ENCODE measurements around the gene SLC39A3. TPM values are rescaled to one million over a fixed set of nuclear protein-coding genes. Genes with fewer than 3 reads are reported as not detected.

The SLC39A3 gene
- total RNA-seq, 1 experiment from 2014 or later, result 33.2 TPM

DNA sequence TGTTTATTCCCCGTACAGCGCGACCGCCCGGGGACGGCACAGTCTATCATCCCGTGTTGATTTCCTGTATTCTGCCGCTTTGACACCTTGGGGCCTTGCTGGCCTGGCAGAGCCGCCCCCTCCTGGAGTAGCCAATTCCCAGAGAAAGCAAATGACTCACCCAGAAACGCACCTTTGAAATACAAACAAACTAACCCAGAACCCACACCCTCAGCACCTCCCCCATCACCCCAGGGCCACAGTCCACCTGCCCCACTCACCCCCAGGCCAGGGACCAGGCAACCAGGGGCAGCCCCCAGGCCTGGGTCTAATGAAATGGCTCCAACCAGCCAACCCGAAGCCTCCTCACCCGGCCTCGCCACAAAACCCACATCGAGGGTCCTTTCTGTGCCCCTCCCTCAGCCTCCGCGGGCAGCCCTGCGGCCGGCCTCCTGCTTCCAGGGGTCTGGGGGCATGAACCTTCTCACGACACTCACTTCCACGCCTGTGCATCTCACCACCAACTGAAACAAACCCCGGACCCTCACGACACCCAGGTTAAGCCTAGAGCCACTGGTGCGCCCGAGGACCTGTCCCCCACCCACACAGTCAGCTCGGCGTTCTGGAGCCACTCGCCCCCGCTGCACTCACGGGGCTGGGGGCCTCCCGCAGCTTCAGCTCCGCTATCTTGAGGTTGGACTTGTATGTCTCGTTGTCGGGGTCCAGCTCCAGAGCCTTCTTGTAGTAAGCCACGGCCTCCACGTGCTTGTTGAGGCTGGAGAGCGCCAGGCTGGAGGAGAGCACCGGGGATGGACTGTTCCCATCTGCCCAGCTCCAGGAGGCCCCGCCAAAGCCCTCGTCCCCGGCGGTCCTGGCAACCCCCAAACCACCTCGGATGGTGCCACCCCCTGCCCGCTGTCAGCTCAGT, 22.3 kb upstream of the SLC39A3 start:
- Mint-ChIP-seq H3K4me3 (ENCODE audit: unreplicated experiment) (no peak overlapping the region), H3K36me3 (ENCODE audit: insufficient read depth, unreplicated experiment) (peaks cover 87% of the 10 kb centered on the region), H3K27ac (ENCODE audit: unreplicated experiment) (no peak overlapping the region), H3K9me3 (ENCODE audit: unreplicated experiment) (no peaks in the 10 kb centered on the region), H3K27me3 (ENCODE audit: insufficient read depth, unreplicated experiment) (no peaks in the 10 kb centered on the region), H3K4me1 (ENCODE audit: low read depth, unreplicated experiment) (no peaks in the 10 kb centered on the region)
- no peak for DNase-seq
- no peaks in the 10 kb centered on the region for H3K36me3 ChIP-seq (ENCODE audit: control insufficient read depth, insufficient read depth, low read length)
- no peaks in the 10 kb centered on the region for H3K9me3 ChIP-seq
- intact Hi-C loops (cut with micrococcal nuclease; ENCODE audit: unreplicated experiment), result no loop called here
- no peaks in the 10 kb centered on the region for H3K4me1 ChIP-seq
- H3K27me3 ChIP-seq (replicated peaks; ENCODE audit: control insufficient read depth, insufficient read depth, low read length), result no peaks in the 10 kb centered on the region
- H3K4me3 ChIP-seq (ENCODE audit: low read depth, low read length), result no peak overlapping the region
- no TSS peak for BruUV-seq (replicated peaks)
- ChIA-PET POLR2A (no interaction called here), CTCF (no interaction called here)
- TF ChIP-seq, protein P1, sequence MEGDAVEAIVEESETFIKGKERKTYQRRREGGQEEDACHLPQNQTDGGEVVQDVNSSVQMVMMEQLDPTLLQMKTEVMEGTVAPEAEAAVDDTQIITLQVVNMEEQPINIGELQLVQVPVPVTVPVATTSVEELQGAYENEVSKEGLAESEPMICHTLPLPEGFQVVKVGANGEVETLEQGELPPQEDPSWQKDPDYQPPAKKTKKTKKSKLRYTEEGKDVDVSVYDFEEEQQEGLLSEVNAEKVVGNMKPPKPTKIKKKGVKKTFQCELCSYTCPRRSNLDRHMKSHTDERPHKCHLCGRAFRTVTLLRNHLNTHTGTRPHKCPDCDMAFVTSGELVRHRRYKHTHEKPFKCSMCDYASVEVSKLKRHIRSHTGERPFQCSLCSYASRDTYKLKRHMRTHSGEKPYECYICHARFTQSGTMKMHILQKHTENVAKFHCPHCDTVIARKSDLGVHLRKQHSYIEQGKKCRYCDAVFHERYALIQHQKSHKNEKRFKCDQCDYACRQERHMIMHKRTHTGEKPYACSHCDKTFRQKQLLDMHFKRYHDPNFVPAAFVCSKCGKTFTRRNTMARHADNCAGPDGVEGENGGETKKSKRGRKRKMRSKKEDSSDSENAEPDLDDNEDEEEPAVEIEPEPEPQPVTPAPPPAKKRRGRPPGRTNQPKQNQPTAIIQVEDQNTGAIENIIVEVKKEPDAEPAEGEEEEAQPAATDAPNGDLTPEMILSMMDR (IDR thresholded peaks at IDR 0.05; ENCODE audit: insufficient read depth in 1 of 2, low read depth in 1 of 2, low read length in 1 of 2, severe bottlenecking in 1 of 2, unreplicated experiment in 1 of 2), result no peak

DNA sequence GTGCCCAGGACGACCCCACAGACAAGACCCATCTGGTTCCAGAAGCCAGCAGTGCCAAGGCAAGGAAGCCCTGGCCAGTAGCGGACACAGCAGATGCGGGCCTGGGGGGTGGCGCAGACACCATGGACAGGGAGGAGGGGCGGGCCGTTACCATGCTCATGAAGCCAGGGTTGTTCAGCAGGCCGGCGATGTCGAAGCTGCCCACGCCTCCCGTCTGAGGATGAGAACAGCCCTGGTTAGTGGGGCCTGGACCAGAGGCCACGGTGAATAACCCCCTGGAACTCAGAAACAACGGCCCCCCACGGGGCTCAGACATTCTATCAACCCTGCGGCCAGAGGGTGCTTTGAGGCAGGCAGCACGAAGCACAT, 21.5 kb upstream of the SLC39A3 start:
- intact Hi-C loops (cut with micrococcal nuclease; ENCODE audit: unreplicated experiment), result no loop called here
- BruUV-seq (replicated peaks), result no TSS peak
- H3K36me3 Mint-ChIP-seq (ENCODE audit: insufficient read depth, unreplicated experiment), result peaks cover 80% of the 10 kb centered on the region

DNA sequence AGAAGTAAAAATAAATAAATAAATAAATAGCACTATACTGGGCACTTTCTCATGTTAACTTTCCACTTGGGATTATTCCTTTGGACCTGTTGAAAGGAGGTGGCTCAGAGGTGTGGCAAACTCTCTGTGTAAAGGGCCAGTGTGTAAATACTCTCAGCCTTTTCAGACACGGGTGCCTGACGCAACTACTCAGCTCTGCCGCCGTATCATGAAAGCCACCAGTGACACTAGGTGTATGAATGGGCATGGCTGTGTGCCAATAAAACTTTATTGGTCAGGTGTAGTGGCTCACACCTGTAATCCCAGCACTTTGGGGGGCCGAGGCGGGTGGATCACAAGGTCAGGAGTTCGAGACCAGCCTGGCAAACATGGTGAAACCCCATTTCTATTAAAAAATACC, 20.1 kb upstream of the SLC39A3 start:
- Mint-ChIP-seq H3K27ac (ENCODE audit: unreplicated experiment) (no peak overlapping the region), H3K36me3 (ENCODE audit: insufficient read depth, unreplicated experiment) (peaks cover 80% of the 10 kb centered on the region), H3K9me3 (ENCODE audit: unreplicated experiment) (no peaks in the 10 kb centered on the region), H3K4me3 (ENCODE audit: unreplicated experiment) (no peak overlapping the region), H3K4me1 (ENCODE audit: low read depth, unreplicated experiment) (no peaks in the 10 kb centered on the region), H3K27me3 (ENCODE audit: insufficient read depth, unreplicated experiment) (no peaks in the 10 kb centered on the region)
- H3K4me3 ChIP-seq (ENCODE audit: low read depth, low read length), result no peak overlapping the region
- no peak for DNase-seq
- no peaks in the 10 kb centered on the region; the same call in 1 of the 2 replicates for H3K36me3 ChIP-seq (ENCODE audit: control insufficient read depth, insufficient read depth, low read length)
- BruUV-seq (replicated peaks), result no TSS peak
- no peaks in the 10 kb centered on the region for H3K4me1 ChIP-seq
- TF ChIP-seq, protein P1 (IDR thresholded peaks at IDR 0.05; ENCODE audit: insufficient read depth in 1 of 2, low read depth in 1 of 2, low read length in 1 of 2, severe bottlenecking in 1 of 2, unreplicated experiment in 1 of 2), result no peak
- H3K9me3 ChIP-seq, result no peaks in the 10 kb centered on the region
- intact Hi-C loops (cut with micrococcal nuclease; ENCODE audit: unreplicated experiment), result no loop called here
- CTCF ChIA-PET, result no interaction called here
- no peaks in the 10 kb centered on the region for H3K27me3 ChIP-seq (replicated peaks; ENCODE audit: control insufficient read depth, insufficient read depth, low read length)
- POLR2A ChIA-PET, result no interaction called here

More for the DNA sequence above, 21.5 kb upstream of the SLC39A3 start:
- Mint-ChIP-seq H3K27me3 (ENCODE audit: insufficient read depth, unreplicated experiment) (no peaks in the 10 kb centered on the region), H3K4me3 (ENCODE audit: unreplicated experiment) (no peak overlapping the region), H3K27ac (ENCODE audit: unreplicated experiment) (no peak overlapping the region), H3K4me1 (ENCODE audit: low read depth, unreplicated experiment) (no peaks in the 10 kb centered on the region), H3K9me3 (ENCODE audit: unreplicated experiment) (no peaks in the 10 kb centered on the region)
- Histone ChIP-seq H3K27me3 (replicated peaks; ENCODE audit: control insufficient read depth, insufficient read depth, low read length) (no peaks in the 10 kb centered on the region), H3K36me3 (ENCODE audit: control insufficient read depth, insufficient read depth, low read length) (no peaks in the 10 kb centered on the region; the same call in 1 of the 2 replicates), H3K4me3 (ENCODE audit: low read depth, low read length) (no peak overlapping the region), H3K9me3 (no peaks in the 10 kb centered on the region), H3K4me1 (no peaks in the 10 kb centered on the region)
- ChIA-PET CTCF (no interaction called here), POLR2A (no interaction called here)
- TF ChIP-seq, protein P1 (IDR thresholded peaks at IDR 0.05; ENCODE audit: insufficient read depth in 1 of 2, low read depth in 1 of 2, low read length in 1 of 2, severe bottlenecking in 1 of 2, unreplicated experiment in 1 of 2), result no peak
- no peak for DNase-seq

Data from Caco-2 (cell line).